AG10803 (cell line): ENCODE measurements around the gene GDF11.

ENCODE experiments used
- DNase-seq: peaks from one replicate; pipeline ENCODE4 v3.0.0; 2010; ENCODE audit warnings: low read depth
- H3K4me3 ChIP-seq: 2 replicates; pipeline ENCODE4 v1.5.1; 2011; ENCODE audit warnings: mild to moderate bottlenecking, low read length, control low read depth
- TF ChIP-seq, protein P1 (sequence below): conservative IDR thresholded peaks from 2 replicates; pipeline ENCODE4 v1.5.1; 2011; ENCODE audit warnings: mild to moderate bottlenecking, low read length, control low read depth, inconsistent platforms

GDF11 gene

DNA sequence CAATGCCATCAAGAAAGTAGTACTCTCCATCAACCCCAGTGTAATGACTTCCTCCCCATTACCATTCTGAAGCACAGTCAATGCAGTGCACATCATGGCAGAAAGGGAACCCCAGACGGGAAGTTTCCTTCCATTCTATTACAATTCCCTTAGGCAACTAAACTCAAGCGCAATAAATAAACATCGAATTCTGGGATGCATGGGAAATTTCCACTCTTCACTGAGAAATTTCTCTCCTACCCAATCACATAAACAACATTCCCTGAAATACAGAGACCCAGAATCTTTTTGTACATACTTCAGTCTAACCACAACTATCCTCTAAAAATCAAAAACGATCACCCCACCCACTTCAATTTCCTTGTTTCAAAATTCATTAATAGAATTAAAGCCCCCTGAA lies 54.6 kb downstream of the GDF11 start:
- no peak overlapping the region for H3K4me3 ChIP-seq
- TF ChIP-seq, protein P1, sequence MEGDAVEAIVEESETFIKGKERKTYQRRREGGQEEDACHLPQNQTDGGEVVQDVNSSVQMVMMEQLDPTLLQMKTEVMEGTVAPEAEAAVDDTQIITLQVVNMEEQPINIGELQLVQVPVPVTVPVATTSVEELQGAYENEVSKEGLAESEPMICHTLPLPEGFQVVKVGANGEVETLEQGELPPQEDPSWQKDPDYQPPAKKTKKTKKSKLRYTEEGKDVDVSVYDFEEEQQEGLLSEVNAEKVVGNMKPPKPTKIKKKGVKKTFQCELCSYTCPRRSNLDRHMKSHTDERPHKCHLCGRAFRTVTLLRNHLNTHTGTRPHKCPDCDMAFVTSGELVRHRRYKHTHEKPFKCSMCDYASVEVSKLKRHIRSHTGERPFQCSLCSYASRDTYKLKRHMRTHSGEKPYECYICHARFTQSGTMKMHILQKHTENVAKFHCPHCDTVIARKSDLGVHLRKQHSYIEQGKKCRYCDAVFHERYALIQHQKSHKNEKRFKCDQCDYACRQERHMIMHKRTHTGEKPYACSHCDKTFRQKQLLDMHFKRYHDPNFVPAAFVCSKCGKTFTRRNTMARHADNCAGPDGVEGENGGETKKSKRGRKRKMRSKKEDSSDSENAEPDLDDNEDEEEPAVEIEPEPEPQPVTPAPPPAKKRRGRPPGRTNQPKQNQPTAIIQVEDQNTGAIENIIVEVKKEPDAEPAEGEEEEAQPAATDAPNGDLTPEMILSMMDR: no peak
- no peak for DNase-seq
